GM19035 (cell line): ENCODE data around the gene PTPN14.
"Not testable (repeated sequence)": the region's sequence is repeated elsewhere in the genome, so short reads cannot be mapped to it uniquely, and the experiment has no call there.

Experiments used
- ATAC-seq: cut with Tn5 transposase; IDR thresholded peaks from one replicate; pipeline ENCODE4 v1.9.1; 2021; ENCODE audit not compliant: unreplicated experiment

The PTPN14 gene

DNA sequence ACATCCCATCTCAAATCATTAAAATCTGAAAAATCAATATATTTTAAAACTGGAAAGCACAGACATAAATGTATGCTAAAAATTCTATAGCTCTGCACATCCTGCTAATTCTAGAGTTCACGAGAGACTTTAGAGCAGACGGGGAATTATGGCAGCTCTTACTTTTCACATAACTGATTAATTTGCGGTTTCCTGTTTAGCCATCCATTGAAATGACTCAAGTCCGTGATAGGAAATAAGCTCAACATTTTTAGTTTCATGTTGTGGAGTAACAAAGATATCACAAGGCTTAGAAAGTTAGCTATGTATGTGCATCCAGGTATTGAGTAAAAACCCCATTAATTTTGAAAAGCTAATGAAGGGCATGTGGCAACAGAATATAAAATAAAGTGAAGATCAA, 147.2 kb downstream of the PTPN14 start:
- ATAC-seq: no peak

DNA sequence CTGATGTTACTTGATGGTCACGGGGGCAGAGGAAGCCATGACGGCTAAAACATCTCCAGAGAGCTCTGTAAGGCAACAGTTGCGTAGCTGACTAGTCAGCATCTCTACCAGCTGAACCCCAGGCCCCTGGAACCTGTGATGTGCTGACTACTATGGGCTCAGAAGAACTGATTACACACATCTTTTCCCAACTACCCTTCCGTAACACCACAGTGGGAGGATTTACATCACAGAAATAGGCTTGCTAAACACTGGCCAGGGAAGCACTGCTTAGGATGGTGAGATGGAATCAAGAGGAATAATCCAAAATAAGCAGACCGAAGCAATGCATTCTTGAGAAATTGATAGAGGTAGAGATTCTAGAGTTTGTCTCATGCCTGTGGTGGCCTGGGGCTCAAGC, 148.0 kb downstream of the PTPN14 start:
- no peak for ATAC-seq

DNA sequence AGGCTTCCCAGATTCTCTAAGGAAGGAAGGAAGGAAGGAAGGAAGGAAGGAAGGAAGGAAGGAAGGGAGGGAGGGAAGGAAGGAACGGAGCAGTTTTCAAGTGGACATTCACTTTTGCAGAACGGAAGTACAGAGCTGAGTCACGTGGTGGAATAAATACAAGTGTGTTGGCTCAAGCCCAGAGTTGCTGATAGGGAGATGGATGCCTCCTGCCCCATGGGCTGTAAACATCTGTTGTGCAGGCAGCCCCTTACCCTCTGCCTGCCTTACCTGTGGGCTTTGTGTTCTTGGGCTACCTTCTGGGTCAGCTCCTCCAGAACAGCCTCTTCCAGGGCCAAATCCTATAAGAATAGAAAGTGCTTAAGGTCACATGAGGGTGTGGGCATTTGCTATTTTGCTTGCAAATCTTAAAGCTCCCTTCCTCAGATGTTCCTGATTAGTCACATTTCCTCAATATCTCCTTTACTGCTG, 148.8 kb downstream of the PTPN14 start:
- ATAC-seq: no peak

DNA sequence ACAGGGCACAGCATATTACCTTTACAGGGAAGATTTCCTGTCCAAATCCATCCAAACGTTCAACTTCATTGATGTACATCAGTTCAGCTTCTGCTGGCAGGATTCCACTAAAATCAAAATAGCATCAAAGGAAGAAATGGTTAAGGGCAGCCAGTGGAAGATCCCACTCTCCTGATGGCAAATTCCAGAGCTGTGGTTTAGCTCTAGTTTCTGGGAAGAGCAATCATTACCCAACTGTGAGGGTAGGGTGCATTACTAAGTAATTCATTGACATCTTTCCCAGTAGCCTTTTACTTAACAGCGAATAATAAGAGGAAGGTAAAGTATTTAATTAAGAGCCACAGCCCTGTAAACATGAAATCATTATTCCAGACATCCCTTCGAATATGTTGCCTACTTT, 149.7 kb downstream of the PTPN14 start:
- ATAC-seq: no peak

DNA sequence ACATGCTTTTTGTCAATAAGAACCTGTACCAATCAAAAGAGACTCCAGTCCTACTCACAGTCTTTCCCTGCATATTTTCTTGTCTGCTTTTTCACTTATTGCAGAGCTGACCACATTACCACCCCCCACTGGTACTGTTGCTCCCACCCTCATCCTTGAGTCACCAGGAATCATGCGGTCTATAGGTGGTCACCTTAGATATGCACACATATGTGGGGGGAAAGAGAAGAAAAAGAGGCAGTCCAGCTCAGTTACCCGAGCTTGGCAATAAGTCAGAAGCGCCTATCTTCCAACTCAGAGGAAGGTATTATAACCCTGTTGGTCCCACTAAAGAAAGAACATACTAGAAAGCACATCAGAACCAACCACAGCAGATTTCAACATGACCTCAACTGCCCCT, 151.3 kb downstream of the PTPN14 start:
- no peak for ATAC-seq

DNA sequence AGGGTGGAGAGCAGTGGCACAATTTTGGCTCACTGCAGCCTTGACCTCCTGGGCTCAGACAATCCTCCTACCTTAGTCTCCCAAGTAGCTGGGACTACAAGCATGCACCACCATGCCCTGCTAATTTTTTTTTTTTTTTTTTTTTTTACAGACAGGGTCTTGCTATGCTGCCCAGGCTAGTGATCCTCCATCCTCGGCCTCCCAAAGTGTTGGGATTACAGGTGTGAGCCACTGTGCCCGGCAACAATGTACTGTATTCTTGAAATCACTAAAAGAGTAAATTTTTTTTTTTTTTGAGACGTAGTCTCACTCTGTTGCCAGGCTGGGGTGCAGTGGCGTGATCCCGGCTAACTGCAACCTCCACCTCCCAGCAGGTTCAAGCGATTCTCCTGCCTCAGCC, 152.9 kb downstream of the PTPN14 start:
- ATAC-seq: no peak

DNA sequence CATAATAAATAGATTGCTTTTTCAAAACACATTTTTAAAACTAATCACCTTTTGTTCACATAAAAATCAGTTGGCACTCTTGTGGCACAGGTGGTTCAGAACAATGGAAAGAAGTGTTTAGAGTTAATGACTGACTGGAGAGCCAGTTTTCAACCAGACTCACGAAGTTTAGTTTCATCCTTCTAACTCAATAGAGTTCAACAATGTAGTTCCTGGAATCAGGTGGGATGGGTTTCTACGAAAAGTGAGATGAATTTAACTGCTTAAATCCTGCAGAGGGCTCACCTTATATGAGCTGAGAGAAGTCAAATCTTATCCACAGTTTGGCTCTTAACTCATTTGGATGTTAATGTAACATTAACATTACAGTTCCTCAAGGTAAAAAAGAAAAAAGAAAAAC, 153.9 kb downstream of the PTPN14 start:
- no peak for ATAC-seq

DNA sequence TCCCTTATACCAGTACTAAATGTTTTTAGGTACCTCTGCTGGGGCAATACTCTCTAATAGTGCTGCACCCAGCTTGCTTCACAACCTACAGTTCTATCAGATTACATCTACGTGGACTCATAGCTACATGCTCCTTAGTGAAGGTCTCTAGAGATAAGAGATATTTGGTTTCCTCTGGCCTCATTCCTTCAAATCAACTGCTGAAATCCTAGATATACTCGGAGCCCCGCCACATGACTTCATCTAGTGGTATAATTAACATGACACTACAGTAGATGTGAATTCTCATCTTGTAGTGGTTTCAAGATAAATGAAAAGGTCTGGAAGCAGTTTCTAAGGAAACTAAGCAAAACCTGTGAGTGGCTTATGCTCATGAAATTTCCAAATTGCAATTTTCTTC, 155.1 kb downstream of the PTPN14 start:
- no peak for ATAC-seq

DNA sequence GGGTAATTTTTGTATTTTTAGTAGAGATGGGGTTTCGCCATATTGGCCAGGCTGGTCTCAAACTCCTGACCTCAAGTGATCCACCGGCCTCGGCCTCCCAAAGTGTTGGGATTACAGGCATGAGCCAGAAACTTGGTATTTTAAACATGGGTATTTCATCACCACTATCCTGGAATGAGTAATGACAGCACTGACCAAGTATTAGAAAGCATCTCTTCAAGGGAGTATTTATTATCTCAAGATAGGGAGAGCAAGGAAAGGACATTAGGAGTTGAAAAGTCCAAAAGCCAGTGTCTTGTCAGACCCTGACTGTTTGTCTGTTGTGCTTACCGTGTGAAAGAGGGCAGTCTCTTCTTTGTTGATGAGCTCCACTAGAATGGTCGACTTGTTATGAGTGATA, 156.8 kb downstream of the PTPN14 start:
- ATAC-seq: not testable (repeated sequence)

DNA sequence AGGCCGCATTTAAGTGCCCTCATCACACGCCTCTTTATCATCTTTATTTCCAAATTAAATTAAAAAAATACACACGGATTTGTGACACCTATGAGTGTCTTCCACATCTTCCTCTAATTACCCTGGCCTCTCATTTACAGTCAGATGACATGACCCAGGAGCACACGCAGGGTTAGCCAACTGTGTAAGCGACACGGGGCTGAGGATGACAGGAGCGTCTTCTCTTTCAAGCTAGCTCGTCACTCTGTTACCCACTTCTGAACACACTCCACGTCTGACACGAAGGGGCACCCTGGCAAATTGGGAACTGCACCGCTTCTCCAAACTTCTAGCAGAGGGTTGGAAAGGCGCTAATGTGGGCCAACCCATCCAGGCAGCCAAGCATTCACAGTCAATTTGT, 158.3 kb downstream of the PTPN14 start:
- no peak for ATAC-seq

DNA sequence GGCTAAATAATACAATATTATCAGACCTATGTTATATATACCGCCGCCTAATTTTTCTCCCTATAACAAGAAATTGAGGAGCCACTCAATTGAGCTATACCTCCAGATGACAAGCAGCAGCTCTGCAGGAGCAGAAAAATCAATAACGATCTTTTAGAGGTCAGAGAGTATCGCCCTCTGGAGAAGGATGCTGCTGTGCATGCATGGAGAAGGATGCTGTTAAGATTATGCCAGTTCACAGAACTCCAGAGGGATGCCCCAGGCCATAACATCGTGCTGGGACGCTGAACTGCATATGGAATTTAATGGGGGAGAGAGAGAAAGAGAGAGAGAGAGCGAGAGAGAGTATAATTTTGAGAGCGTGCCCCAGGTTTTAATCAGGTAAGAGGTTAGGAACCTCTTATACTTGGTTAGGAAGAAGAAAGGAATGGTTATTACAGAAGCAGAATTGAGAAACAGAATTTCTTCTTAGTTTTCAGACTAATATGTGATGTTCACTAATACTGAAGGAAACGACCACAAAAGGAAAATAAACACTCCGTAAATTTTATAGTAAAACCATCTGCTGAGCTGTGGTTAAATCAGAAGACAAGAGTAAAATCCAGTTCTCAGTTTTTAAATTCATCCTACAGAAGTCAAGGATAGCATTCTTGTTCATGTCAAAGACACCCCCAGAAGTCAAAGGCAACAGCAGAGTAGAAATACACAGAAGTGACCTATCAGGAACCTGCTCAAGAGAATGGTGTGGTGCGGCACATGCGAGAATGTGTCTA, 159.3 kb downstream of the PTPN14 start:
- ATAC-seq: no peak

DNA sequence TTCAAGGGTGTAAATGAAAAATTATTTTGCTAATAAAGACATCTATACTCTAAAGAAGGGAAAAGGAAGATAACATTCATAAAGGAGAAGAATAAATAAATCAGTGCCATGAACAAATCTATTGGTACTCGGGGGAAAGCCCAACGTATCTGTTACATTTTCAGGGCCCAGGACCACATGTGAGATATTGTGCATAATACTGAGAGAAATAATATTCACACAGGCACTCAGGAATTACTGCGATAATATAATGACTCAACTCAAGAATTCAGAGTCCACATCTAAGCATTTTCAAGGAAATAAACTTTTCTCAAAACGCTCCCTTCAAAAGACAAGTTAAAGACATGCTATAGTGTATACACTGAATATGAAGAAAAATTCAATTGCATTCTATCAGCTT, 161.7 kb downstream of the PTPN14 start:
- no peak for ATAC-seq

DNA sequence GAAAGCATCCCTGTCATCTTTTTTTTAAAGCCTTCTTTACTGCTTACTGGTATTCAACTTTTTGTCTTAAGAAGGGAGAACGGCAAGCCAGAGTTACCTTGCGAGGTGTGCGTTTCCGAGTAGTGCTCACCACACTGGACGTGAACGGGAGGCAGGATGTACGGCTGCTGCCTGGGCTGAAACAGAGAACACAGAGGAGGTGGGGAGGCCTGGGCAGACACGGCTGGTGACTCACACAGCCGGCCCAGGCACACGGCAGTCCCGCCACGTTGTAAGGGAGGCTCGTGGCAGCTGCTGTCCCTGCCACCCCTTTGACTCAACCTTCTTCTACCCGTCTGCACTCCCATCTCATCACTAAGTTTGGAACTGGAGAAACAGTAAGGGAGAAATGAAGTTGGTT, 164.7 kb downstream of the PTPN14 start:
- ATAC-seq: no peak

DNA sequence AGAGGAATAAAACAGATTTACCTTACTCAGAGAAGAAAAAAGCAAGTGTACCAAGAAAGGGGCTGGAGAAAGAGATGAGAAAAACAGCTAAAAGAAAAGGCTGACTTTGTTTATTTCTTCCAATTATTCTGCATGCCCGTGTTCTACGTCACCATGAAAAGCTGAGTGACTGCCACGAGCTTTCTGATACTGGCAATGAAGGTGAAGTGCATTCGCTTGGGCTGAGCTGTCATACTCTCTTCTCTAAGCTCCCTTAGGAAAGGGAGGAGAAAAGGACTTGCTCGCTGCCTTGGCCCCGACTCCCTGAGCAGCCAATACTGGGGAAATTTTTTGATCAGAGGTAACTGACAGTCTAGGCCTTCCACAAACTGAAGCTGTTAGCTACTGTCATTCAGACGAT, 165.1 kb downstream of the PTPN14 start:
- no peak for ATAC-seq

DNA sequence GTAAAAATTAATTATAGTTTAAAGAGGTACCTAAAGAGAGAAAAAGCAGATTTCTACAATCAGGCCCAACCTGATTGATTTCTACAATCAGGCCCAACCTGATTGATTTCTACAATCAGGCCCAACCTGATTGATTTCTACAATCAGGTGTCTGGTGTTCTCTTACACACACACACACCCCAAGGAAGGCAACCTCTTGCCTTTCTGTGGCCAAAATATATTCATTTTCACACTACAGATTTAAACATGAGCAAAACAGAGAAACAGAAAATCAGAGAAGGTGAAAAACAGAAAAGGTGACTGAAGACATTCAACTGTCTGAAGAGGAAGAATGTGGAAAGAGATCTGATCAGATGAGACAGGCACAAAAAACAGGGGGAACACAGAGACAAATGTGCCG, 166.0 kb downstream of the PTPN14 start:
- no peak for ATAC-seq

DNA sequence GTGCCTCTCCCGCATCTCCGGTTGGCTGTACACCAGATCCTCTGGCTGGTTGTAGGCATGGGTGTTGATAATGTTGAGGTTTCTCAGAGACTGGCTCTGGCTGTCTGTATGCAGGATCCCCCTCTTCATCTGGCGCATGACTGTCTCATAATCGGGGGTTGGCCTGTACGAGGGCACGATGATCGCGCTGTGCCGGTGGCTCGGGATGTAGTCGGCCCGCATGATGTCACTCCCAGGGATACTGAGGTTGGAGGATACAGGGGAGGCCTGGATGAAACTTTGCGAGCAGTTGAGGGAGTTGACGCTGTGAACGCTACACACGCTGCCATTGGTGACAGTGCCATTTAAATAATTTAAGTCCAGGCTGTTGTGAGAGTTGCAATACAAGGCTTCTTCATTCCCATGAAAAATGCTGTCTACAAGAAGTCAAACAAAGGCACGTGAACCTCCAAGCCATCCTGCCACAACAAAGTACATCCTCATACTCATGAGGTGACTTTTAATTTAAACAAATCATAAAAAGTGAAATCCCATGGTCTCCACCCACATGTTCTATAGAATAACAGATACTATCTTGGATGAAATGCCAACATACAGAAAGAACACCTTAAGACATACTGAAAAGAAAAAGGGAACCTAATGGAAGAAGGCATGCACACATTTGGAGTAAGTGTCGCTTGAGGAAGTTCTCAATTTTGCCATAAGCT, 166.9 kb downstream of the PTPN14 start:
- ATAC-seq: no peak

DNA sequence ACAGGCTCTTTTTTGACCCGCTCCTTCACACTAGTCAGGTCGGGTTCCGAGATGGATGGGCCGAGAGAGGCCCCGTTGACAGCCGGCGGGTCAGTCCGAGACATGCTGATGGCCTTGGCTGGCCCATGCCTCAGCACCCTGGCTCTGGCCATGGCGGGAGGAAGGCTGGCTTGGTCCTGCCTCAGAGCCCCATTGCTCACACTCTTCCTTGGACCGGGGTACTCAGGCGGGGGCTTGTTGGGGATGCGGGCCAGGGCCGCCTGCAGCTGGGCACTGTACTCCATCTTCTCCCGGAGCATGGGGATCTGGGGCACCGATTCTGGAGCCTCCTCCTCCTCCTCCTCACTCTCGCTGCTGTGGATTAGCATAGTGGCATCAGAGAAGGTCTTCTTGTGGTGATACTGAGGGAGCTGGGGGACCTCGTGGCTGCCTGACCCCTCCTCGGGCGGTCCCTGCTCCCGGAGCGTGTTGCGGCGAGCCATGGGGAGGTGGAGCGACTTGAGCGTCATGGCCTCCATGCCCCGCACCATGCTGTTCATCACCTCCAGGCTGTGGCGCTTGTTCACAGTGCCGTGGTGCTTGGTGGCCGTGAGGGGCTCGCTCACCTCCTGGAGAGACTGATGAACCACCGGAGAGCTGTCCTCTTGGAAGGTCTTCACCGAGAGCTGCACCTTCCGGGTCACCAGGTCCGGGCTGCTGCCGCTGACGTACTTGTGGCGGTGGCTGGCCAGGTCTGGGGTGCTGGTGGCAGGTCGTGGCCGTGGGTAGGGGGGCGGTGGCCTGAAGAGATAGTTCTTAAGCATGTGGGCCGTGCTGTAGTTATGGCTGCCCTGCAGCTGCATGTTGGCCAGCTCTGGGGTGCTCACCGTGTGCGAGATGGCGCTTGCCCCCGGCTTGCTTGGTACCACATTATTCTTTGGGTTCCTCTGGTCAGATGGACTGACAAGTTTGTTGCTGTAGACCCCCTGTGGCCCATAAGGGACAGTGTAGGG, 167.7 kb downstream of the PTPN14 start:
- ATAC-seq: no peak

DNA sequence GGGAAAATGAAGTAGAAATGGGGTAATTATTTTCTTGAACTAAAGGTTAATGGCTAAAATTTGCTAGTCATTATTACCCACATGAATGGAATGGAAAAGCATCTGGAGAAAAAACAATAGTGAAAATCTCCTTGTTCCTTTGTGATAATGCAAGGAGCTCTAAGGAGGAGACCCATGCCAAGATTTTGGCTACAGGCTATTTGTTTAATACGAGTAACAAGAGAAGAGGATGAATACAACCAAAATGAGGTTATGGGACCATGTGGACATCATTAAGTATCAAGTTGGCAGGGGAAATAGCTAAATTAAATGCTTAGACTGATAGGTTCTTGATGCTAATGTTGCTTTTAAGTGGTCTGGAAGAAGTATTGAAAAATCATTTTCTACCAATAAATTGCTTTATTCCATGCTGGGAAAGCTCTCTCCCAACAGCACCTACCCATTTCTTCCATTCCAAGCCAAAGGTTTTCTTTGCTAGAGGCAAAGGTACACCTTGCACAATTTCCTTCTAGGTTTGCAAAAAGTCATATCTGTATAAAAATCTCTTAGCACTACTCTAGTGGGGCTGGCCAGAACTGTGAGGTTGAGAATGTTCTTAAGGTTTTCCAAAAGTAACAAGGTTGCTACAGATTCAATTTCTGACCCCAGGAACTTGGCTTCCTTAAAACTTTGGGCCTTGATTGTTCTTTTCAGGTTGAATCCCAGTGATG, 170.3 kb downstream of the PTPN14 start:
- ATAC-seq: no peak

DNA sequence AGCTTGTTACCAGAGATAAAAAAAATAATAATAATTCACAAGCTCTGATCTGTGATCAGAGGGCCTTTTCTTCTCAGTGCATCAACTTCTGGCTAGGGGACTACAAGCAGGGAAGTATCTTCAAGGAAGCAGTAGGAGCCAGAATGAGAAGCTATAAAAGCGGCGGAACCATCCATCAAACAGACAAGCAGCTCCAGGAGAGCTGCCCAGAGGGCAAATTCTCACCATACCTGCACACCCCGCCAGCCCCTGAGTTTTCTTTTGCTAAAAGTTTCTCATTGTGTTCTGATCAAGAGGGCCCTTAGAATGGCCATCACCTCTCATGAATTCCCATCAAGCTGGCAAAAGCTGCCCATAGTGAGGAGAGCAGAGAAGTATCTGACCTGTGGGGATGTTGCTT, 171.0 kb downstream of the PTPN14 start:
- no peak for ATAC-seq

DNA sequence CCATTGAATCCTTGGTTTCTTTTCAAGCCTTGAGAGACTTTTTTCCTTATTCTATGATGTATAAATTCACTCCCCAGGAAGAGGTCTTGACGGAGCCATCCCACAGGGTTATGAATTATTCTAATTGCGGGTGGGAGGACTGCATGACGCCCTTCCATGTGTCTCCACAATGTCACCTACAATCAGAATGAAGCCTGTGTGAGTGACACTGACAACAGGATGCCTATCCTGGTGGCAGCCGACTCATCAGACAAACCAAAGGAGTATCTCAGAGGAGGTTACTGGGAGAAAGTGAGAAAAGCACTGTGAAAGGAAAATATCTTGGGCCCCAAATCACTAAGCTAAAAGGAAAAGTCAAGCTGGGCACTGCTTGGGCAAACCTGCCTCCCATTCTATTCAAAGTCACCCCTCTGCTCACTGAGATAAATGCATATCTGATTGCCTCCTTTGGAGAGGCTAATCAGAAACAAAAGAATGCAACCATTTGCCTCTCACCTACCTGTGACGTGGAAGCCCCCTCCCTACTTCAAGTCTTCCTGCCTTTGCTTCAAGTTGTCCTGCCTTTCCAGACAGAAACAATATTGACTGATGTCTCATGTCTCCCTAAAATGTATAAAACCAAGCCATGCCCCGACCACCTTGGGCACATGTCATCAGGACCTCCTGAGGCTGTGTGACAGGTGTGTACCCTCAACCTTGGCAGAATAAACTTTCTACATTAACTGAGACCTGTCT, 172.0 kb downstream of the PTPN14 start:
- no peak for ATAC-seq
